ENCODE measurements around the gene TAS2R38.
"Not testable (repeated sequence)": the region's sequence is repeated elsewhere in the genome, so short reads cannot be mapped to it uniquely, and the experiment has no call there.

The TAS2R38 gene

GRCh38 chr7:141973673-141974072, at the start of gene TAS2R38:
TAS2R38 (minus strand) TSS chr7:141973773; CDS start chr7:141973689, 84 bp downstream.
- DNase-seq, result no peak

- DNase-seq, result no peak
These were observed 44.6 kb upstream of the TAS2R38 start for GRCh38 chr7:142018154-142018553.

- DNase-seq, result no peak
These were observed 43.9 kb upstream of the TAS2R38 start for GRCh38 chr7:142017451-142017850.

- DNase-seq, result no peak
These were observed 39.4 kb upstream of the TAS2R38 start for GRCh38 chr7:142012825-142013511.

GRCh38 chr7:142010952-142011548, 37.5 kb upstream of the TAS2R38 start:
- DNase-seq, result no peak

- no peak for DNase-seq
These were observed 35.6 kb upstream of the TAS2R38 start for GRCh38 chr7:142009187-142009586.

- no peak for DNase-seq
These were observed 33.0 kb upstream of the TAS2R38 start for GRCh38 chr7:142006577-142006976.

- DNase-seq, result no peak
These were observed 28.6 kb upstream of the TAS2R38 start for GRCh38 chr7:142002179-142002578.

- no peak for DNase-seq
These were observed 27.7 kb upstream of the TAS2R38 start for GRCh38 chr7:142001163-142001874.

- no peak for DNase-seq
These were observed 26.7 kb upstream of the TAS2R38 start for GRCh38 chr7:142000244-142000643.

GRCh38 chr7:141999058-141999623, 25.6 kb upstream of the TAS2R38 start:
- DNase-seq, result no peak

- no peak for DNase-seq
These were observed 19.8 kb upstream of the TAS2R38 start for GRCh38 chr7:141993354-141993753.

- DNase-seq, result no peak
These were observed 19.1 kb upstream of the TAS2R38 start for GRCh38 chr7:141992688-141993087.

GRCh38 chr7:141992156-141992555, 18.6 kb upstream of the TAS2R38 start:
- DNase-seq, result no peak

- DNase-seq, result no peak
These were observed 17.6 kb upstream of the TAS2R38 start for GRCh38 chr7:141991140-141991539.

GRCh38 chr7:141990011-141990725, 16.6 kb upstream of the TAS2R38 start:
- no peak for DNase-seq

- DNase-seq, result not testable (repeated sequence)
These were observed 14.2 kb upstream of the TAS2R38 start for GRCh38 chr7:141987803-141988202.

GRCh38 chr7:141986923-141987322, 13.3 kb upstream of the TAS2R38 start:
- no peak for DNase-seq

GRCh38 chr7:141985926-141986325, 12.4 kb upstream of the TAS2R38 start:
- DNase-seq, result not testable (repeated sequence)

- no peak for DNase-seq
These were observed 6.0 kb upstream of the TAS2R38 start for GRCh38 chr7:141979568-141979967.

- no peak for DNase-seq
These were observed 4.8 kb upstream of the TAS2R38 start for GRCh38 chr7:141978351-141978750.

GRCh38 chr7:141976524-141977245, 3.1 kb upstream of the TAS2R38 start:
- no peak for DNase-seq
